Osteoblast (primary cell): ENCODE data around the gene MCTP2. TPM values are rescaled to one million over a fixed set of nuclear protein-coding genes. Genes with fewer than 3 reads are reported as not detected.

Source experiments
- DNase-seq: peaks from one replicate; pipeline ENCODE4 v3.0.0; 2011; ENCODE audit warnings: low spot score, mixed read lengths; ENCODE audit not compliant: insufficient read length; ENCODE audit errors: missing footprints
- H2AFZ ChIP-seq: 2 replicates; pipeline ENCODE4 v1.6.0; 2011; ENCODE audit warnings: mild to moderate bottlenecking, low read length
- H3K27ac ChIP-seq: 2 replicates; pipeline ENCODE4 v1.5.1; 2011; ENCODE audit warnings: mild to moderate bottlenecking, low read depth, low read length, moderate library complexity
- H3K27me3 ChIP-seq: 2 replicates; pipeline ENCODE4 v1.6.0; 2012; ENCODE audit warnings: mild to moderate bottlenecking, control low read depth, inconsistent platforms, low read length, moderate library complexity; ENCODE audit not compliant: insufficient read depth
- H3K36me3 ChIP-seq: 2 replicates; pipeline ENCODE4 v1.5.1; 2011; ENCODE audit warnings: mild to moderate bottlenecking, low read length, control low read depth, moderate library complexity; ENCODE audit not compliant: insufficient read depth
- H3K4me1 ChIP-seq: 2 replicates; pipeline ENCODE4 v1.5.1; 2011; ENCODE audit warnings: mild to moderate bottlenecking, low read length, control low read depth, moderate library complexity; ENCODE audit not compliant: insufficient read depth
- H3K4me2 ChIP-seq: 2 replicates; pipeline ENCODE4 v1.6.0; 2011; ENCODE audit warnings: mild to moderate bottlenecking, low read length; ENCODE audit not compliant: insufficient read depth
- H3K4me3 ChIP-seq: fragments of 200-600 bp; sonication (generic); 3 replicates; pipeline ENCODE4 v1.5.1; 2012; ENCODE audit warnings: mild to moderate bottlenecking, low read length, inconsistent platforms; ENCODE audit not compliant: insufficient read depth
- H3K79me2 ChIP-seq: 2 replicates; pipeline ENCODE4 v1.6.0; 2012; ENCODE audit warnings: mild to moderate bottlenecking, low read length, control low read depth, inconsistent platforms; ENCODE audit not compliant: insufficient read depth
- H3K9me3 ChIP-seq: 2 replicates; pipeline ENCODE4 v1.5.1; 2011; ENCODE audit warnings: low read depth, low read length, control low read depth
- H4K20me1 ChIP-seq: 2 replicates; pipeline ENCODE4 v1.6.0; 2012; ENCODE audit warnings: mild to moderate bottlenecking, low read length, control low read depth; ENCODE audit not compliant: insufficient read depth
- total RNA-seq: library from RNA; depleted of rRNA; stranded (reverse); fragments of >200 nt; gene quantifications from 2 replicates; pipeline ENCODE4 v1.2.3, GENCODE V29; 2012
- TF ChIP-seq, protein P1 (sequence below): IDR thresholded peaks from 2 replicates; pipeline ENCODE4 v1.5.1; 2011; ENCODE audit warnings: mild to moderate bottlenecking, low read depth, low read length, moderate library complexity; ENCODE audit errors: extremely low read depth

MCTP2 gene
- total RNA-seq, 1 donor: 16.3 TPM

DNA sequence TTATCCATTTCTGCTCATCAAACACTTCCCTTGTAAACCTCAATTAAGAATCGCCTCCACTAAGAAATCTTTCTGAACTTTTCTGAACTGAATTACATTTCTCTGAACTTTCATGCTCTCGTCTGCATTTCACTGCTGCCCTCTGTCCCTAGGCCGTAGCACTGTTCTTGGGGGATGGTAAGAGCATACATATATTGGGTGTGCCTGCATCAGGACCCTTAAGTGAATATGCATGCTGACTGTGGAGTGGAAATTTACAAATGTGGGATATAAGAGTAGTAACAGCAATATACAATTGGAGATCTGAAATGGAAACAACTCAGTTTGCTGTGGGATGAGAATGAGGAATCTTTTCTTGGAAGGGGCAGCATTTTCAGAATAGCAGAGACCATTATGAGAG lies 148.6 kb downstream of the MCTP2 start:
- Histone ChIP-seq H3K9me3 (no peaks in the 10 kb centered on the region), H3K36me3 (no peaks in the 10 kb centered on the region)
- TF ChIP-seq, protein P1, sequence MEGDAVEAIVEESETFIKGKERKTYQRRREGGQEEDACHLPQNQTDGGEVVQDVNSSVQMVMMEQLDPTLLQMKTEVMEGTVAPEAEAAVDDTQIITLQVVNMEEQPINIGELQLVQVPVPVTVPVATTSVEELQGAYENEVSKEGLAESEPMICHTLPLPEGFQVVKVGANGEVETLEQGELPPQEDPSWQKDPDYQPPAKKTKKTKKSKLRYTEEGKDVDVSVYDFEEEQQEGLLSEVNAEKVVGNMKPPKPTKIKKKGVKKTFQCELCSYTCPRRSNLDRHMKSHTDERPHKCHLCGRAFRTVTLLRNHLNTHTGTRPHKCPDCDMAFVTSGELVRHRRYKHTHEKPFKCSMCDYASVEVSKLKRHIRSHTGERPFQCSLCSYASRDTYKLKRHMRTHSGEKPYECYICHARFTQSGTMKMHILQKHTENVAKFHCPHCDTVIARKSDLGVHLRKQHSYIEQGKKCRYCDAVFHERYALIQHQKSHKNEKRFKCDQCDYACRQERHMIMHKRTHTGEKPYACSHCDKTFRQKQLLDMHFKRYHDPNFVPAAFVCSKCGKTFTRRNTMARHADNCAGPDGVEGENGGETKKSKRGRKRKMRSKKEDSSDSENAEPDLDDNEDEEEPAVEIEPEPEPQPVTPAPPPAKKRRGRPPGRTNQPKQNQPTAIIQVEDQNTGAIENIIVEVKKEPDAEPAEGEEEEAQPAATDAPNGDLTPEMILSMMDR: no peak

DNA sequence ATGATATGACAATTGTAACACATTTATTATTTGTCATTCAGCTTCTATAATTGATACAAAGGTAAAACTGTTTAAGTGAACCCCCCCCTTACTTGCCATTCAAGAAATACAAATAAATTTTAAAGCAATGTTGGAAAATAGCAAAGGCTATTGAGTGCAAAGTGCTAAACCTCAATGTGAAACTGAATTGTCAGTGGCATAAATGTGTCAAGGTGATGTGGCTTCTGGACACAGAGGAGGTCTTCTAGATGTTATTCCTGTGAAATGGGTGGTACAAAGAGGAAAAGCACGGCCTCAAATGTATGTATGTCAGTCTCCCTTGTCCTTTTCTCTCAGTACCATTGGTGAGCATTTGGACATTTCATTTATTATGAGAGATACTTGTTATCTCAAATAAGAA lies 149.4 kb downstream of the MCTP2 start:
- TF ChIP-seq, protein P1: no peak
- Histone ChIP-seq H3K4me1 (no peaks in the 10 kb centered on the region), H3K4me2 (no peak overlapping the region), H3K4me3 (no peak overlapping the region), H3K9me3 (no peaks in the 10 kb centered on the region), H2AFZ (no peak overlapping the region), H3K36me3 (no peaks in the 10 kb centered on the region), H3K27me3 (no peaks in the 10 kb centered on the region), H4K20me1 (no peaks in the 10 kb centered on the region), H3K27ac (no peak overlapping the region), H3K79me2 (no peaks in the 10 kb centered on the region)
- DNase-seq: no peak

More for the DNA sequence above, 148.6 kb downstream of the MCTP2 start:
- Histone ChIP-seq H3K4me1 (no peaks in the 10 kb centered on the region), H4K20me1 (no peaks in the 10 kb centered on the region), H3K4me2 (no peak overlapping the region), H3K79me2 (no peaks in the 10 kb centered on the region), H2AFZ (no peak overlapping the region), H3K4me3 (no peak overlapping the region), H3K27me3 (no peaks in the 10 kb centered on the region), H3K27ac (no peak overlapping the region)
- DNase-seq: no peak

DNA sequence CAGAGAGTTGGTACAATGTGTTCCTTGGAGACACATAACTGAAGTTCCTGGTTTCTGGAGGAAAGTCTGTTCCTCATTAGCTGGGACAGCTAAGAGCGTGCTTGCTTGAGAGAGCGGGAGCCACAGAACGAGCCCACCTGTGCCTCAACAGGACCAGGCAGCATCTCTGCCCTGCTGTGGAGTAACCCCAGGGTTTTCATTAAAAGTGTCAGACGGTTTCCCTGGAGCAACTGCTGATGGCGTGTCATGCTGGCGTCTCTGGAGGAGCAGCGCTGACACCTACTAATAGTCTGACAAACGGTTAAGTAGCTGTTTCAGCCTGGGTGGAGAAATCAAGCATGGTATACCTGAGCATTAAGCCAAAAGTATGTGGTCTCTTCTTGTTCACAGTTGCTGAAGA lies 150.0 kb downstream of the MCTP2 start:
- Histone ChIP-seq H3K27me3 (no peaks in the 10 kb centered on the region), H4K20me1 (no peaks in the 10 kb centered on the region), H3K36me3 (no peaks in the 10 kb centered on the region), H2AFZ (no peak overlapping the region), H3K9me3 (no peaks in the 10 kb centered on the region), H3K79me2 (no peaks in the 10 kb centered on the region), H3K4me1 (no peaks in the 10 kb centered on the region), H3K4me3 (no peak overlapping the region), H3K27ac (no peak overlapping the region), H3K4me2 (no peak overlapping the region)
- DNase-seq: no peak
- TF ChIP-seq, protein P1: no peak

DNA sequence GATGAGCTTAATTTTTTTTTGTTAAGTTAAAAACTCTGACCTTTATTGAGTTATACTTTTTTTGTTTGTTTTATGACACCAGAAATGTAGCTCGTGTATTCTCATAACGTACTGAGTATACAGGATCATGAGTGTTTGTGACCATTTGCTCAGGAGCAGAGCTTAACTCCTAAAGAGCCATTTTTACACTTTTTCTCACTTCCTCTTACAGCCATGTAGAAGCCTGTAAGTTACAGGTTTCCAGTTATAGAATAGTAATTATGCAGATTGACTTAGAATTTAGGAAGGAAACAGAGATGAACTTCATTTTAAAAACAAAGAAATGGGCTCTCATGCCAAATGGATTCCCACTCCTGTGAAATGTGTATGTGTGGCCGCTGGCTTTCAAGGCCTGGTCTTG lies 151.7 kb downstream of the MCTP2 start:
- H3K4me1 ChIP-seq: no peaks in the 10 kb centered on the region
- H3K4me2 ChIP-seq: no peak overlapping the region
- no peaks in the 10 kb centered on the region for H4K20me1 ChIP-seq
- no peak overlapping the region for H3K4me3 ChIP-seq
- no peaks in the 10 kb centered on the region for H3K36me3 ChIP-seq
- no peaks in the 10 kb centered on the region for H3K9me3 ChIP-seq
- H3K27me3 ChIP-seq: no peaks in the 10 kb centered on the region
- TF ChIP-seq, protein P1: no peak
- no peaks in the 10 kb centered on the region for H3K79me2 ChIP-seq
- no peak for DNase-seq
- H2AFZ ChIP-seq: no peak overlapping the region
- H3K27ac ChIP-seq: no peak overlapping the region
